ENCODE data around the gene IRAK1. TPM values are rescaled to one million over a fixed set of nuclear protein-coding genes. Genes with fewer than 3 reads are reported as not detected.
A peak's percentile ranks its signal among the peaks of the same experiment; 100 is the strongest.

IRAK1 gene
- polyA plus RNA-seq, 1 of the 3 experiments (the other 2 are of a cell fraction): 68.5 TPM

DNA sequence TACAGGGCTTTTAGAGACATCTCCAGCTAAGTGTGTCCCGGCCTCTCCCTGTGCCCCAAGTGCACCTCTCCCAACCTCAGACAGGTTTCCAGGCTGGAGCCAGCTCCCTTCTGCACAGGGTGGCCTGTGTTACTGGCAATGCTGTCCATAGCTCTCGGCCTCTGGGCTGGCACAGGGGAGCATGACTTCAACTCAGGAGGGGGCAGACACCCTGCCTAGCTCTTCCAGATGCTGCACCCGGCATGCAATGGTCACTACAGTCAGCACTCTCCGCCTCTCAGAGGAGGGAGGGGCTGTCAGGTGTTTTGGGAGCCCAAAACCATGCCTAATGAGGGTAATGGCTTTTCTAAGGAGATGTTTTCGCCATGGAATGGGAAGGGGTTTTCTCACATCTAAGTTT, 2.4 kb upstream of the IRAK1 start (continued):
- TF ChIP-seq, protein P1, sequence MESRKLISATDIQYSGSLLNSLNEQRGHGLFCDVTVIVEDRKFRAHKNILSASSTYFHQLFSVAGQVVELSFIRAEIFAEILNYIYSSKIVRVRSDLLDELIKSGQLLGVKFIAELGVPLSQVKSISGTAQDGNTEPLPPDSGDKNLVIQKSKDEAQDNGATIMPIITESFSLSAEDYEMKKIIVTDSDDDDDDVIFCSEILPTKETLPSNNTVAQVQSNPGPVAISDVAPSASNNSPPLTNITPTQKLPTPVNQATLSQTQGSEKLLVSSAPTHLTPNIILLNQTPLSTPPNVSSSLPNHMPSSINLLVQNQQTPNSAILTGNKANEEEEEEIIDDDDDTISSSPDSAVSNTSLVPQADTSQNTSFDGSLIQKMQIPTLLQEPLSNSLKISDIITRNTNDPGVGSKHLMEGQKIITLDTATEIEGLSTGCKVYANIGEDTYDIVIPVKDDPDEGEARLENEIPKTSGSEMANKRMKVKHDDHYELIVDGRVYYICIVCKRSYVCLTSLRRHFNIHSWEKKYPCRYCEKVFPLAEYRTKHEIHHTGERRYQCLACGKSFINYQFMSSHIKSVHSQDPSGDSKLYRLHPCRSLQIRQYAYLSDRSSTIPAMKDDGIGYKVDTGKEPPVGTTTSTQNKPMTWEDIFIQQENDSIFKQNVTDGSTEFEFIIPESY (IDR thresholded peaks at IDR 0.05; ENCODE audit: borderline replicate concordance, low read depth): no peak
- no peak for TF ChIP-seq EP300 (IDR thresholded peaks at IDR 0.05; ENCODE audit: borderline replicate concordance in 1 of 2, low read depth in 1 of 2, low read length in 1 of 2)

DNA sequence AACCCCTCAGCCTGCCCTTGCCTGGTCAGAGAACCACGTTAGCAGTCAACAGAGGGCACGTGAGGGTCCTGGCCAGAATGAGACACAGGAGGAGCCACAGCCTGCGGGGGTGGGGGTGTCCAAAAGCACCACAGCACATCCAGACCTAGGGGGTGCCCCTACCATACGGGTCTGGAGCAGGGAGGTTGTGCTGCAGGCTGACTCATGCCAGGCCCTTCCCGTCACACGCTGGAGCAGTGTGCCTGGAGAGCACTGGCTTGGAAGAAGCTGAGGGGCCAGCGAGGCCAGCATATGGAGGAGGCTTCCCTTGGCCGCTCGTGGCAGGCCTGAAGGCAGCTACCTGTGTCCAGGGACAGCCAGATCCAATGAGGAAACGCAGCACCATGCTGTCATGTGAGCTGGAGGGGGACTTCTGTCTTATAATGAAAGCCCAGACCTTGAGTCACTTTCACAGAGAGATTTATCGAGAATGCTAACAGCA, 1.5 kb upstream of the IRAK1 start:
- DNase-seq: no peak
- H4K20me1 ChIP-seq (ENCODE audit: insufficient read depth): no peaks in the 10 kb centered on the region
- H3K9me3 ChIP-seq: no peaks in the 10 kb centered on the region
- no peak overlapping the region for H3K9ac ChIP-seq
- H3K4me2 ChIP-seq: peak overlapping the region; percentile 75; the same call in 1 of the 2 replicates
- peaks cover 7% of the 10 kb centered on the region for H3F3A ChIP-seq (replicated peaks; ENCODE audit: insufficient read depth)
- CTCF ChIA-PET: interaction anchor here (1.1 to 1.3 kb wide), 3 partner anchors 9 to 31 kb away, joined by 3 to 4 read pairs (median 3); no protein-coding TSS in a partner anchor
- no peak for TF ChIP-seq TEAD4 (IDR thresholded peaks at IDR 0.05; ENCODE audit: borderline replicate concordance, insufficient read depth)
- TF ChIP-seq, protein P2, sequence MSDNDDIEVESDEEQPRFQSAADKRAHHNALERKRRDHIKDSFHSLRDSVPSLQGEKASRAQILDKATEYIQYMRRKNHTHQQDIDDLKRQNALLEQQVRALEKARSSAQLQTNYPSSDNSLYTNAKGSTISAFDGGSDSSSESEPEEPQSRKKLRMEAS (IDR thresholded peaks at IDR 0.05; ENCODE audit: low read depth): peak; percentile 52
- TF ChIP-seq MXI1 (IDR thresholded peaks at IDR 0.05; ENCODE audit: low read depth, low read length): no peak
- TF ChIP-seq RAD21 (IDR thresholded peaks at IDR 0.05; ENCODE audit: low read length): no peak
- TF ChIP-seq NRF1 (IDR thresholded peaks at IDR 0.05; ENCODE audit: low read depth, low read length): no peak
- no peak overlapping the region for H3K4me3 ChIP-seq (ENCODE audit: low read depth in 2 of 2, low read length in 1 of 2)
- peaks cover 0 to 23% of the 10 kb centered on the region in 2 experiments; a peak in 1 of 4 replicates for H3K4me1 ChIP-seq (ENCODE audit: control insufficient read depth in 1 of 2, insufficient read depth in 2 of 2, low read depth in 1 of 2, low read length in 1 of 2)
- peaks cover 0 to 14% of the 10 kb centered on the region in 2 experiments for H3K36me3 ChIP-seq (replicated peaks in 1 of 2; ENCODE audit: control insufficient read depth in 1 of 2, insufficient read depth in 2 of 2, low read length in 1 of 2)
- peaks cover 28% of the 10 kb centered on the region for H3K27me3 ChIP-seq (ENCODE audit: insufficient read depth)
- peaks cover 26% of the 10 kb centered on the region for H3K79me2 ChIP-seq (ENCODE audit: insufficient read depth)
- H3K27ac ChIP-seq (ENCODE audit: low read depth in 2 of 2, low read length in 1 of 2): peak overlapping the region; percentile 75 to 79
- POLR2A ChIA-PET: interaction anchor here (1.5 kb wide), 1 partner anchor 48 kb away, joined by 4 read pairs; the partner anchor contains the start of gene TMEM187
- 36% methylated on average over 10 of the region's 11 CpGs for WGBS (ENCODE audit: low lambda C conversion rate)
- H3K9me2 ChIP-seq: no peaks in the 10 kb centered on the region
- no peak overlapping the region for H2AFZ ChIP-seq (ENCODE audit: low read depth)

DNA sequence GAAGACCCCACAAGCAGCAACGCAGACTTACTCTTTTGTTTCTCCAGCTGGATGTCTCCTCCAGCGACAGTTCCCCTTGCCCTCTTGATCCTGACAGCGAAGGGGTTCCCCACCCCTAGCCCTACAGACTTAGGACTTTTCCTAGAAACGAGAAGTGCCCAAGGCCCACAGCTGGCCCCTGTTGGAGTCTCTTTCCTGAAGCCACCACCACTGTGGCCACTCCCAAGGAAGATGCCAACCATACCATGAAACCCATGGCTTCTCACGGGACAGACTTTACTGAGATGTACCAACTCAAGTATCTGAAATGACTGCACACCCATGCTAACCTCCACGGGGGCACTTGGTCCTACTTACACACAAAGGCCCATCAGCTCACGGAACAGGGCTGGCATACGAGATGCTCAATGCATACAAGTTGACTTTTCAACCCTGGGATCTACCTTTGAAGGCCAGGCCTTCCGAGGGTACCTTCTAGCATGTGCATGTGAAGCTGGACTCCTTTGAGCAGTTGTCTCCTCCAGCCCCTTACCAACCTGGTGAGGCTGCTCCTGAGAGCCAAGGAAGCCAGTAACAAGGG, 924 bp upstream of the IRAK1 start:
- DNase-seq: no peak
- Histone ChIP-seq H3K4me1 (ENCODE audit: control insufficient read depth in 1 of 2, insufficient read depth in 2 of 2, low read depth in 1 of 2, low read length in 1 of 2) (peaks cover 0 to 23% of the 10 kb centered on the region in 2 experiments; a peak in 1 of 4 replicates), H3K79me2 (ENCODE audit: insufficient read depth) (peaks cover 26% of the 10 kb centered on the region), H3K27ac (ENCODE audit: low read depth in 2 of 2, low read length in 1 of 2) (peak overlapping the region; percentile 75 to 79), H3K9me2 (no peaks in the 10 kb centered on the region), H3K27me3 (ENCODE audit: insufficient read depth) (peaks cover 23% of the 10 kb centered on the region; the same call in 1 of the 2 replicates), H3K36me3 (replicated peaks in 1 of 2; ENCODE audit: control insufficient read depth in 1 of 2, insufficient read depth in 2 of 2, low read length in 1 of 2) (peaks cover 0 to 17% of the 10 kb centered on the region in 2 experiments), H4K20me1 (ENCODE audit: insufficient read depth) (no peaks in the 10 kb centered on the region), H3K9me3 (no peaks in the 10 kb centered on the region), H3K4me2 (peak overlapping the region; percentile 75), H3K9ac (peak overlapping the region; percentile 66; the same call in 1 of the 2 replicates), H3K4me3 (ENCODE audit: low read depth in 2 of 2, low read length in 1 of 2) (peak overlapping the region; percentile 52 to 54), H2AFZ (ENCODE audit: low read depth) (no peak overlapping the region), H3F3A (replicated peaks; ENCODE audit: insufficient read depth) (peaks cover 7% of the 10 kb centered on the region)
- 46% methylated on average over 8 of the region's 9 CpGs for WGBS (ENCODE audit: low lambda C conversion rate)
- CTCF ChIA-PET: interaction anchor here (1.1 to 1.3 kb wide), 3 partner anchors 8 to 31 kb away, joined by 3 to 4 read pairs (median 3); no protein-coding TSS in a partner anchor
- POLR2A ChIA-PET: interaction anchor here (1.5 kb wide), 1 partner anchor 48 kb away, joined by 4 read pairs; the partner anchor contains the start of gene TMEM187
- TF ChIP-seq, protein P3, sequence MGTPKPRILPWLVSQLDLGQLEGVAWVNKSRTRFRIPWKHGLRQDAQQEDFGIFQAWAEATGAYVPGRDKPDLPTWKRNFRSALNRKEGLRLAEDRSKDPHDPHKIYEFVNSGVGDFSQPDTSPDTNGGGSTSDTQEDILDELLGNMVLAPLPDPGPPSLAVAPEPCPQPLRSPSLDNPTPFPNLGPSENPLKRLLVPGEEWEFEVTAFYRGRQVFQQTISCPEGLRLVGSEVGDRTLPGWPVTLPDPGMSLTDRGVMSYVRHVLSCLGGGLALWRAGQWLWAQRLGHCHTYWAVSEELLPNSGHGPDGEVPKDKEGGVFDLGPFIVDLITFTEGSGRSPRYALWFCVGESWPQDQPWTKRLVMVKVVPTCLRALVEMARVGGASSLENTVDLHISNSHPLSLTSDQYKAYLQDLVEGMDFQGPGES (IDR thresholded peaks at IDR 0.05; ENCODE audit: low read depth, low read length): no peak
- peak; percentile 8; the same call in 1 of the 2 replicates for TF ChIP-seq SIN3A (IDR thresholded peaks at IDR 0.05; ENCODE audit: borderline replicate concordance, low read depth, low read length)
